Measurements from ENCODE around the gene FOXP2.

Gene FOXP2

GRCh38 chr7:114623146-114623545 lies 208.5 kb downstream of the FOXP2 start:
- Histone ChIP-seq H3K27me3 (replicated peaks; ENCODE audit: control insufficient read depth, insufficient read depth, low read length) (no peaks in the 10 kb centered on the region), H3K36me3 (ENCODE audit: control insufficient read depth, insufficient read depth, low read length) (no peaks in the 10 kb centered on the region), H3K4me3 (replicated peaks; ENCODE audit: low read depth, low read length) (no peak overlapping the region)
- no peak for DNase-seq (ENCODE audit: extremely low read depth, insufficient read length)
- TF ChIP-seq CTCF (IDR thresholded peaks at IDR 0.05; ENCODE audit: insufficient read depth, low read length, poor library complexity, severe bottlenecking): no peak

GRCh38 chr7:114627231-114627630 lies 212.6 kb downstream of the FOXP2 start:
- no peaks in the 10 kb centered on the region for H3K27me3 ChIP-seq (replicated peaks; ENCODE audit: control insufficient read depth, insufficient read depth, low read length)
- no peak for DNase-seq (ENCODE audit: extremely low read depth, insufficient read length)
- no peaks in the 10 kb centered on the region for H3K36me3 ChIP-seq (ENCODE audit: control insufficient read depth, insufficient read depth, low read length)
- TF ChIP-seq CTCF (IDR thresholded peaks at IDR 0.05; ENCODE audit: insufficient read depth, low read length, poor library complexity, severe bottlenecking): no peak
- H3K4me3 ChIP-seq (replicated peaks; ENCODE audit: low read depth, low read length): no peak overlapping the region

- H3K27me3 ChIP-seq (replicated peaks; ENCODE audit: control insufficient read depth, insufficient read depth, low read length): no peaks in the 10 kb centered on the region
- no peaks in the 10 kb centered on the region for H3K36me3 ChIP-seq (ENCODE audit: control insufficient read depth, insufficient read depth, low read length)
- H3K4me3 ChIP-seq (replicated peaks; ENCODE audit: low read depth, low read length): no peak overlapping the region
- TF ChIP-seq CTCF (IDR thresholded peaks at IDR 0.05; ENCODE audit: insufficient read depth, low read length, poor library complexity, severe bottlenecking): no peak
- DNase-seq (ENCODE audit: extremely low read depth, insufficient read length): no peak
Observed at GRCh38 chr7:114628362-114628761, 213.7 kb downstream of the FOXP2 start.

- no peak for TF ChIP-seq CTCF (IDR thresholded peaks at IDR 0.05; ENCODE audit: insufficient read depth, low read length, poor library complexity, severe bottlenecking)
- H3K27me3 ChIP-seq (replicated peaks; ENCODE audit: control insufficient read depth, insufficient read depth, low read length): no peaks in the 10 kb centered on the region
- H3K36me3 ChIP-seq (ENCODE audit: control insufficient read depth, insufficient read depth, low read length): no peaks in the 10 kb centered on the region
- no peak for DNase-seq (ENCODE audit: extremely low read depth, insufficient read length)
- no peak overlapping the region for H3K4me3 ChIP-seq (replicated peaks; ENCODE audit: low read depth, low read length)
Observed at GRCh38 chr7:114629762-114630161, 215.1 kb downstream of the FOXP2 start.

GRCh38 chr7:114630201-114630990 lies 215.8 kb downstream of the FOXP2 start:
- DNase-seq (ENCODE audit: extremely low read depth, insufficient read length): peak; percentile 30
- no peak overlapping the region for H3K4me3 ChIP-seq (replicated peaks; ENCODE audit: low read depth, low read length)
- no peak for TF ChIP-seq CTCF (IDR thresholded peaks at IDR 0.05; ENCODE audit: insufficient read depth, low read length, poor library complexity, severe bottlenecking)
- no peaks in the 10 kb centered on the region for H3K36me3 ChIP-seq (ENCODE audit: control insufficient read depth, insufficient read depth, low read length)
- no peaks in the 10 kb centered on the region for H3K27me3 ChIP-seq (replicated peaks; ENCODE audit: control insufficient read depth, insufficient read depth, low read length)

Data from GM06990 (cell line).